IMR-90 (cell line): Measurements from ENCODE around the gene ASB4.

Experiments
- CEBPB ChIP-seq: IDR thresholded peaks from 2 replicates; pipeline ENCODE4 v1.6.1; 2012; ENCODE audit warnings: low read depth, low read length, improper control_type of control experiment
- FOS ChIP-seq: fragments of 150-350 bp; IDR thresholded peaks from 2 replicates; pipeline ENCODE4 v1.6.1; 2016; ENCODE audit warnings: low read depth, low read length
- MAZ ChIP-seq: IDR thresholded peaks from 2 replicates; pipeline ENCODE4 v1.6.1; 2012; ENCODE audit warnings: low read depth, mild to moderate bottlenecking, low read length, improper control_type of control experiment, moderate library complexity, borderline replicate concordance
- MXI1 ChIP-seq: IDR thresholded peaks from 2 replicates; pipeline ENCODE4 v1.6.1; 2012; ENCODE audit warnings: low read depth, mild to moderate bottlenecking, low read length, moderate library complexity, borderline replicate concordance
- POLR2A ChIP-seq: IDR thresholded peaks from 2 replicates; pipeline ENCODE4 v1.6.1; 2012; ENCODE audit warnings: mild to moderate bottlenecking, low read depth, low read length
- SMC3 ChIP-seq: fragments of 150-350 bp; IDR thresholded peaks from 2 replicates; pipeline ENCODE4 v1.6.1; 2016; ENCODE audit warnings: low read depth, mild to moderate bottlenecking, antibody characterized with exemption, low read length, moderate library complexity
- TF ChIP-seq, protein P1 (sequence below): conservative IDR thresholded peaks from 2 replicates; pipeline ENCODE4 v1.5.1; 2012; ENCODE audit warnings: mild to moderate bottlenecking, low read depth, low read length, improper control_type of control experiment

DNA sequence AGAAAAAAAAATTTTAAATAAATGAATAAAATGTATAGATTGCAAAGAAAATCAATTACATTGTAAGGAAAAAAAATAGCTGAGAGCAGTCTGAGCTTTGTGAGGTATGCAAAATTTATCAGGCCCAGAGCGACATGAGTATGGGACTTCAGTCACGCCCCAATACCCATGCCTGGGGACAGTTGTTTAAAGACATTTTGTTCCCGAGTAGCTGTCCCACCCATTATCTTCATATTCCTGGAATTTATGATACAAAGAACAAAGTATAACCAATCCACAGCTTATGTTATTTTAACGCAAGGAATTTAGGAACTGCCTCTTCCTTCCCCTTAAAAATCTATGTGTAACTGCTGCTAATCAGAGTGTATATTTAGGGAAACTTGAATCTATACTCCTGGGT is 49.3 kb upstream of the ASB4 start:
- TF ChIP-seq, protein P1, sequence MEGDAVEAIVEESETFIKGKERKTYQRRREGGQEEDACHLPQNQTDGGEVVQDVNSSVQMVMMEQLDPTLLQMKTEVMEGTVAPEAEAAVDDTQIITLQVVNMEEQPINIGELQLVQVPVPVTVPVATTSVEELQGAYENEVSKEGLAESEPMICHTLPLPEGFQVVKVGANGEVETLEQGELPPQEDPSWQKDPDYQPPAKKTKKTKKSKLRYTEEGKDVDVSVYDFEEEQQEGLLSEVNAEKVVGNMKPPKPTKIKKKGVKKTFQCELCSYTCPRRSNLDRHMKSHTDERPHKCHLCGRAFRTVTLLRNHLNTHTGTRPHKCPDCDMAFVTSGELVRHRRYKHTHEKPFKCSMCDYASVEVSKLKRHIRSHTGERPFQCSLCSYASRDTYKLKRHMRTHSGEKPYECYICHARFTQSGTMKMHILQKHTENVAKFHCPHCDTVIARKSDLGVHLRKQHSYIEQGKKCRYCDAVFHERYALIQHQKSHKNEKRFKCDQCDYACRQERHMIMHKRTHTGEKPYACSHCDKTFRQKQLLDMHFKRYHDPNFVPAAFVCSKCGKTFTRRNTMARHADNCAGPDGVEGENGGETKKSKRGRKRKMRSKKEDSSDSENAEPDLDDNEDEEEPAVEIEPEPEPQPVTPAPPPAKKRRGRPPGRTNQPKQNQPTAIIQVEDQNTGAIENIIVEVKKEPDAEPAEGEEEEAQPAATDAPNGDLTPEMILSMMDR, result no peak
- TF ChIP-seq MAZ (no peak), MXI1 (no peak), CEBPB (no peak), POLR2A (no peak), SMC3 (no peak), FOS (no peak)
